H1 (cell line): ENCODE measurements around the gene ADA.

ENCODE experiments used
- ATF3 ChIP-seq: IDR thresholded peaks from 2 replicates; pipeline ENCODE4 v1.6.1; 2011; ENCODE audit warnings: low read depth, mild to moderate bottlenecking, low read length; ENCODE audit not compliant: insufficient read depth
- CTCF ChIP-seq, 3 experiments: IDR thresholded peaks; 1 replicate in 2 of 3; 2 replicates in 1 of 3; pipeline versions ENCODE4 v1.5.1 to v1.6.1; 2011; ENCODE audit warnings: low read length in 3 of 3, mild to moderate bottlenecking in 3 of 3, inconsistent platforms in 2 of 3, low read depth in 1 of 3, moderate library complexity in 1 of 3; ENCODE audit not compliant: insufficient read depth in 1 of 3; ENCODE audit errors: control extremely low read depth in 1 of 3
- EZH2 ChIP-seq: fragments of 200-600 bp; sonication (generic); IDR thresholded peaks from 2 replicates; pipeline ENCODE4 v1.7.1; 2012; ENCODE audit warnings: low read depth, mild to moderate bottlenecking, moderate library complexity, low read length, inconsistent platforms; ENCODE audit not compliant: severe bottlenecking
- GABPA ChIP-seq: IDR thresholded peaks from 2 replicates; pipeline ENCODE4 v1.6.1; 2011; ENCODE audit warnings: mild to moderate bottlenecking, low read length, moderate library complexity, borderline replicate concordance; ENCODE audit not compliant: insufficient read depth
- HDAC6 ChIP-seq: IDR thresholded peaks from one replicate; pipeline ENCODE4 v1.7.1; 2012; ENCODE audit warnings: low read depth, mild to moderate bottlenecking, inconsistent platforms, low read length, moderate library complexity
- KDM5A ChIP-seq: fragments of 200-600 bp; IDR thresholded peaks from 2 replicates; pipeline ENCODE4 v1.7.1; 2012; ENCODE audit warnings: mild to moderate bottlenecking, low read length, inconsistent platforms, mixed read lengths
- MAX ChIP-seq: IDR thresholded peaks from 2 replicates; pipeline ENCODE4 v1.6.1; 2012; ENCODE audit warnings: inconsistent platforms
- POLR2A ChIP-seq, 2 experiments: IDR thresholded peaks; 1 replicate in 1 of 2; 2 replicates in 1 of 2; pipeline ENCODE4 v1.6.1; 2011; ENCODE audit warnings: low read depth in 2 of 2, low read length in 2 of 2, mild to moderate bottlenecking in 2 of 2; ENCODE audit errors: control extremely low read depth in 1 of 2
- SP1 ChIP-seq: IDR thresholded peaks from 2 replicates; pipeline ENCODE4 v1.6.1; 2011; ENCODE audit warnings: low read depth, low read length
- TEAD4 ChIP-seq: IDR thresholded peaks from 2 replicates; pipeline ENCODE4 v1.6.1; 2012; ENCODE audit warnings: low read depth, low read length, inconsistent platforms, mixed read lengths
- ZNF274 ChIP-seq: IDR thresholded peaks from 2 replicates; pipeline ENCODE4 v1.7.0; 2012; ENCODE audit warnings: low read length, borderline replicate concordance; ENCODE audit errors: extremely low read depth

- no peak for TF ChIP-seq ZNF274
- no peak for TF ChIP-seq ATF3
- TF ChIP-seq POLR2A (IDR thresholded peaks at IDR 0.05; ENCODE audit: control extremely low read depth in 1 of 2, low read depth in 2 of 2, low read length in 2 of 2): no peak
- TF ChIP-seq CTCF (IDR thresholded peaks at IDR 0.05; ENCODE audit: control extremely low read depth in 1 of 3, insufficient read depth in 1 of 3, low read depth in 1 of 3, low read length in 3 of 3): no peak
- no peak for TF ChIP-seq SP1
- no peak for TF ChIP-seq KDM5A
- TF ChIP-seq GABPA: no peak
- no peak for TF ChIP-seq HDAC6
- TF ChIP-seq EZH2: no peak
- TF ChIP-seq TEAD4: no peak
- TF ChIP-seq MAX: no peak
Observed at GRCh38 chr20:44686934-44687333, 35.4 kb upstream of the ADA start.
